ENCODE data around the gene CXCL16.

GRCh38 chr17:4704991-4705390 lies 34.7 kb downstream of the CXCL16 start:
- TF ChIP-seq CTCF (IDR thresholded peaks at IDR 0.05) (no peak), EZH2 (IDR thresholded peaks at IDR 0.05) (no peak), EZH2phosphoT487 (IDR thresholded peaks at IDR 0.05) (no peak)

Measured in neural progenitor cell (in vitro differentiated cells).